Trophoblast cell (in vitro differentiated cells and primary cell): Measurements from ENCODE around the gene FOXL1.

Experiments
- DNase-seq, 2 donors: peaks; one replicate each; pipeline ENCODE4 v3.0.0-alpha.2; 2016
- H2AFZ ChIP-seq: 2 replicates; pipeline ENCODE4 v1.6.1; 2013; ENCODE audit warnings: low read length, moderate library complexity, mild to moderate bottlenecking; ENCODE audit not compliant: insufficient read depth, poor library complexity
- H2AK5ac ChIP-seq: 2 replicates; pipeline ENCODE4 v1.6.1; 2013; ENCODE audit warnings: mild to moderate bottlenecking, low read length
- H2BK120ac ChIP-seq: 2 replicates; pipeline ENCODE4 v1.6.1; 2013; ENCODE audit warnings: low read length, mild to moderate bottlenecking, moderate library complexity; ENCODE audit not compliant: insufficient read depth, poor library complexity
- H2BK12ac ChIP-seq: 2 replicates; pipeline ENCODE4 v1.6.1; 2013; ENCODE audit warnings: mild to moderate bottlenecking, low read length, moderate library complexity
- H2BK5ac ChIP-seq: 2 replicates; pipeline ENCODE4 v1.6.1; 2013; ENCODE audit warnings: low read length, low read depth, moderate library complexity, mild to moderate bottlenecking; ENCODE audit not compliant: poor library complexity
- H3K14ac ChIP-seq: 2 replicates; pipeline ENCODE4 v1.6.1; 2013; ENCODE audit warnings: mild to moderate bottlenecking, low read length
- H3K18ac ChIP-seq: 2 replicates; pipeline ENCODE4 v1.6.1; 2013; ENCODE audit warnings: mild to moderate bottlenecking, low read length
- H3K23ac ChIP-seq: 2 replicates; pipeline ENCODE4 v1.6.1; 2013; ENCODE audit warnings: low read length
- H3K27ac ChIP-seq: 2 replicates; pipeline ENCODE4 v1.5.1; 2013; ENCODE audit warnings: low read depth, mild to moderate bottlenecking, inconsistent platforms, low read length, moderate library complexity
- H3K27me3 ChIP-seq: 2 replicates; pipeline ENCODE4 v1.6.1; 2013; ENCODE audit warnings: inconsistent platforms, mild to moderate bottlenecking, low read length, moderate library complexity; ENCODE audit not compliant: insufficient read depth
- H3K36me3 ChIP-seq, 2 experiments: 1 replicate in 1 of 2; 2 replicates in 1 of 2; pipeline ENCODE4 v1.6.1; 2013; ENCODE audit warnings: low read length in 2 of 2, mild to moderate bottlenecking in 2 of 2, moderate library complexity in 1 of 2; ENCODE audit not compliant: insufficient read depth in 2 of 2, control insufficient read depth in 1 of 2
- H3K4ac ChIP-seq: 2 replicates; pipeline ENCODE4 v1.6.1; 2013; ENCODE audit warnings: low read depth, mild to moderate bottlenecking, low read length, moderate library complexity
- H3K4me1 ChIP-seq, 2 experiments: 1 replicate in 1 of 2; 2 replicates in 1 of 2; pipeline ENCODE4 v1.6.1; 2013; ENCODE audit warnings: low read length in 2 of 2, mild to moderate bottlenecking in 2 of 2, moderate library complexity in 1 of 2; ENCODE audit not compliant: insufficient read depth in 2 of 2, control insufficient read depth in 1 of 2
- H3K4me2 ChIP-seq: 2 replicates; pipeline ENCODE4 v1.6.1; 2013; ENCODE audit warnings: inconsistent platforms, mild to moderate bottlenecking, low read length, moderate library complexity
- H3K4me3 ChIP-seq: 2 replicates; pipeline ENCODE4 v1.5.1; 2013; ENCODE audit warnings: mild to moderate bottlenecking, low read depth, low read length, inconsistent platforms
- H3K79me1 ChIP-seq: one replicate; pipeline ENCODE4 v1.6.1; 2013; ENCODE audit warnings: low read length
- H3K79me2 ChIP-seq: 2 replicates; pipeline ENCODE4 v1.6.1; 2013; ENCODE audit warnings: low read length, mild to moderate bottlenecking; ENCODE audit not compliant: control insufficient read depth, insufficient read depth, poor library complexity
- H3K9ac ChIP-seq: 2 replicates; pipeline ENCODE4 v1.6.1; 2013; ENCODE audit warnings: mild to moderate bottlenecking, low read length
- H3K9me3 ChIP-seq: 2 replicates; pipeline ENCODE4 v1.6.1; 2013; ENCODE audit warnings: low read depth, mild to moderate bottlenecking, control low read depth, inconsistent platforms, low read length; ENCODE audit not compliant: insufficient read depth
- H4K12ac ChIP-seq: 2 replicates; pipeline ENCODE4 v1.6.1; 2013; ENCODE audit warnings: low read depth, mild to moderate bottlenecking, low read length, moderate library complexity
- H4K8ac ChIP-seq: 2 replicates; pipeline ENCODE4 v1.6.1; 2013; ENCODE audit warnings: low read depth, mild to moderate bottlenecking, low read length, moderate library complexity
- H4K91ac ChIP-seq: one replicate; pipeline ENCODE4 v1.6.1; 2013; ENCODE audit warnings: low read depth, mild to moderate bottlenecking, low read length, moderate library complexity
- WGBS: extraction: QIAGEN DNeasy Blood & Tissue Kit; methylation state at CpG from one replicate; pipeline ENCODE4 v1.1.7; 2013; ENCODE audit warnings: missing lambda C conversion rate; ENCODE audit not compliant: insufficient read length, insufficient coverage; ENCODE audit errors: extremely low coverage; 5-methylcytosine and 5-hydroxymethylcytosine counted together

FOXL1 gene

DNA sequence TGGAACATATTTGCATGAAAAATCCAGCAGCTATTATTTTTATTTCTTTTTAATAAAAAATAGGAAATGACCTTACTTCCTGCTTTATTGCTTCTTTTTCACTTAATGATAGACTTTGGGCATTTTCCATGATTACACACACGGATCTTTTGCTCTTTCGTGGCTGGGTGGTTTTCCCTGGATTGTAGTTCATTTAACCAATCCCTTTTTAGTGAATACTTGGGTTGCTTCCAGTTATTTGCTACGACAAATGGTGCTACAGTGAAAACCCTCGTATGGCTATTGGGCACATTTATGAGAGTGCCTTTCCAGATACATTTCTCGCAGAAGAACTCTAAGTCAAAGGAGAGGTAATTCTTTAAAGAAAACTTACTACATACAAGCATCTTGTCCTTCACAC lies 38.6 kb downstream of the FOXL1 start:
- H2BK5ac ChIP-seq, result no peak overlapping the region
- H3K9ac ChIP-seq, result no peak overlapping the region
- H3K23ac ChIP-seq, result no peak overlapping the region
- no peaks in the 10 kb centered on the region for H3K36me3 ChIP-seq
- peaks cover 2% of the 10 kb centered on the region for H3K9me3 ChIP-seq
- H3K79me2 ChIP-seq, result no peaks in the 10 kb centered on the region
- DNase-seq, result no peak
- H3K27me3 ChIP-seq, result no peaks in the 10 kb centered on the region
- H4K12ac ChIP-seq, result no peak overlapping the region
- H3K4me3 ChIP-seq, result no peak overlapping the region
- no peak overlapping the region for H3K4me2 ChIP-seq
- H2BK120ac ChIP-seq, result no peak overlapping the region
- H2BK12ac ChIP-seq, result no peak overlapping the region
- no CpG with 5 or more reads among the region's 5 CpGs for WGBS
- no peaks in the 10 kb centered on the region for H3K79me1 ChIP-seq
- H2AFZ ChIP-seq, result no peak overlapping the region
- H3K18ac ChIP-seq, result no peak overlapping the region
- H3K27ac ChIP-seq, result no peak overlapping the region
- no peak overlapping the region for H2AK5ac ChIP-seq
- no peak overlapping the region for H3K4ac ChIP-seq
- no peak overlapping the region for H4K8ac ChIP-seq
- no peak overlapping the region for H4K91ac ChIP-seq
- peaks cover 0 to 4% of the 10 kb centered on the region in 2 experiments for H3K4me1 ChIP-seq
- no peak overlapping the region for H3K14ac ChIP-seq

DNA sequence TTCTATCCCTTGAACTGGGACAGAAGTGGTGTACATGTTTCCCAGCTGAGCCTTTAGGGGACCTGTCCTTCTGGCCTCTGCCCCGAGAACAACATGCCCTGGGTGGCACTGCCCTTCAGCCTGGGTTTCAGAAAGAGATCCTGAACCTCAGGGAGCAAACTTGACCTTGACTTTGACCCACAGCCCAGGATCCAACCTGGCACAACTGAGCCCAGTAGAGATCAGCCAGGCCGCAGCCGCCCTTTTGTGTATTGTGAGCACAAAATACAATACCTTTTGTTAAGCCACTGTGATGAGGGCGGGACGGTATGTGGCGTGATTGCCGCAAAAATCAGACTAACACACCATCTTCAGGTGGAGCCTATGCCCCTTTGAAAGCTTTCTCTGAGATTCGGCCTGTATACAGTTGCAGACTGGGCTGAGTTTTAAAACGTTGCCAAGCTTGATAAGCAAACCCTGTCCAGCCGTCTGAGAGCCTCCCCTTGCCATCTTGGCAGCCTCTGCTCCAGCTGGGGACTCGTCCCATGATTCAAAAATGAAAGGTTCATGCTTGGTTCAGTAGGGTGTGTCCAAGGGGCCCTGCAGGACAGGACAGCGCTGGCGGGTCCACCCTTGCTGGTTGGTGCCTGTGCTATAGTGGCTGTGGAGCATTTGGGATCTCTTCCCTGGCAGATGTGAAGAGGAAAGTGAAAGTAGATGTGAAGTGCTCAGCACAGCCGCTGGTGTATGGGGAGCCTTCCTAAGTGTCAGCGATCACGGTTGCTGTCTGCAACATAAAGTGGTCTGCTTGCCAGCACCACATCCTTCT lies 40.3 kb downstream of the FOXL1 start:
- H3K4me2 ChIP-seq, result no peak overlapping the region
- peaks cover 0 to 4% of the 10 kb centered on the region in 2 experiments for H3K4me1 ChIP-seq
- no CpG with 5 or more reads among the region's 16 CpGs for WGBS
- H4K12ac ChIP-seq, result no peak overlapping the region
- no peak overlapping the region for H3K9ac ChIP-seq
- no peak overlapping the region for H3K27ac ChIP-seq
- H2BK120ac ChIP-seq, result no peak overlapping the region
- H2BK12ac ChIP-seq, result no peak overlapping the region
- H3K9me3 ChIP-seq, result peaks cover 2% of the 10 kb centered on the region
- H3K18ac ChIP-seq, result no peak overlapping the region
- no peak overlapping the region for H2BK5ac ChIP-seq
- H3K23ac ChIP-seq, result no peak overlapping the region
- H3K4me3 ChIP-seq, result no peak overlapping the region
- H2AFZ ChIP-seq, result no peak overlapping the region
- H3K79me1 ChIP-seq, result no peaks in the 10 kb centered on the region
- H2AK5ac ChIP-seq, result no peak overlapping the region
- H3K4ac ChIP-seq, result no peak overlapping the region
- no peaks in the 10 kb centered on the region for H3K79me2 ChIP-seq
- no peak for DNase-seq
- no peak overlapping the region for H3K14ac ChIP-seq
- H4K8ac ChIP-seq, result no peak overlapping the region
- H3K36me3 ChIP-seq, result no peaks in the 10 kb centered on the region
- H4K91ac ChIP-seq, result no peak overlapping the region
- no peaks in the 10 kb centered on the region for H3K27me3 ChIP-seq

DNA sequence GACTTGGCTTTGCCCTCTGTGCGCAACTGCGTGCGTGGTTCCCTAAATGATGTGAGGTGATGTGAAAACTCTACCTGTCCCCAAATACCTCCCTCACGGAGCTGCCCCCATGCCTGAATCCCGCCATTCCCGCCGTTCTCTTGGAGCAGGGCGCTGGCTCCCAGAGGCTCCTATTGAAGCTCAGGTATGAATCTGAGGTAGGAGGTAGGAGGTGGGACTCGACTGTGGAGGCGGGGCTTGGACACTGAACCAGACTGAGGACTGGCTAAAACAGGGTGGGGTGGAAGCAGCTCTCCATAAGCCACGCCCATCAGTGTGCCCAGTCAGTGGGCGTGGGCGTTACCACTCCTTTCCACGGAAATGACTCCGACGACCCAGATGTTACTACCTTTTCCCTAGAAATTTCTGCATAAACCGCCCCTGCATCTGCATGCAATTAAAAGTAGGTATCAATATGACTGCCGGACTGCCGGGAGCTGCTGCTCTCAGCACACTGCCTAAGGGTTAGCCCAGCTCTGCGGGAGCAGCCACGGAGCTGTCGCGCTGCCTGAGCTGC lies 41.0 kb downstream of the FOXL1 start:
- no peak overlapping the region for H3K14ac ChIP-seq
- H3K79me2 ChIP-seq, result no peaks in the 10 kb centered on the region
- H3K27ac ChIP-seq, result no peak overlapping the region
- peak in 1 of 2 donors; percentile 4 for DNase-seq
- H2AFZ ChIP-seq, result no peak overlapping the region
- H4K12ac ChIP-seq, result no peak overlapping the region
- peaks cover 2% of the 10 kb centered on the region for H3K9me3 ChIP-seq
- no peaks in the 10 kb centered on the region for H3K27me3 ChIP-seq
- H3K18ac ChIP-seq, result no peak overlapping the region
- peaks cover 0 to 4% of the 10 kb centered on the region in 2 experiments for H3K4me1 ChIP-seq
- no peak overlapping the region for H4K91ac ChIP-seq
- H4K8ac ChIP-seq, result no peak overlapping the region
- no peaks in the 10 kb centered on the region for H3K79me1 ChIP-seq
- H3K4me2 ChIP-seq, result no peak overlapping the region
- no peak overlapping the region for H3K4me3 ChIP-seq
- H3K23ac ChIP-seq, result no peak overlapping the region
- H2BK120ac ChIP-seq, result no peak overlapping the region
- WGBS, result no CpG with 5 or more reads among the region's 23 CpGs
- no peak overlapping the region for H2AK5ac ChIP-seq
- H3K9ac ChIP-seq, result no peak overlapping the region
- no peaks in the 10 kb centered on the region for H3K36me3 ChIP-seq
- no peak overlapping the region for H2BK5ac ChIP-seq
- no peak overlapping the region for H2BK12ac ChIP-seq
- H3K4ac ChIP-seq, result no peak overlapping the region

DNA sequence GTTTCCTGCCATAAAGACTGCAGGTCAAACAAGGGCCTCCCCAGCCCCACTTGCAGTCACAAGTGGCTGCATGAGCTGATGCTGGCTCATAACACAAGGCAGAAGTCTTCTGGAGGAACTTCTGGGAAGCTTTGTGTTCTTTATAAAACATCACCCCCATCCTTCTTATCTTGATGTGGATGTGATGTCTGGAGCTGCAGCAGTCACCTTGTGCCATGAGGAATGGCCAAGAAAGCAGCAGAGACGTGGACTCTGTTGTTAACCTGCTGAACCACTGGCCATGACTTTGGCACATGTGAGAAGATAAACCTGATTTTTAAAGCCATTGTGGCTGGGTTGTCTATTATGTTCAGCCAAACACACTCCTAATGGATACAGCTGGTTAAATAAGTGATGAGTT lies 41.8 kb downstream of the FOXL1 start:
- DNase-seq, result no peak
- Histone ChIP-seq H2AK5ac (no peak overlapping the region), H3K4me3 (no peak overlapping the region), H2BK5ac (no peak overlapping the region), H3K4me2 (no peak overlapping the region), H4K8ac (no peak overlapping the region), H2BK120ac (no peak overlapping the region), H3K23ac (no peak overlapping the region), H3K9ac (no peak overlapping the region), H2AFZ (no peak overlapping the region), H3K36me3 (no peaks in the 10 kb centered on the region), H2BK12ac (no peak overlapping the region), H3K14ac (no peak overlapping the region), H3K18ac (no peak overlapping the region), H3K79me2 (no peaks in the 10 kb centered on the region), H3K27me3 (no peaks in the 10 kb centered on the region), H3K79me1 (no peaks in the 10 kb centered on the region), H4K12ac (no peak overlapping the region), H3K4me1 (peaks cover 3 to 4% of the 10 kb centered on the region in 2 experiments), H3K9me3 (peaks cover 3% of the 10 kb centered on the region), H3K4ac (no peak overlapping the region), H4K91ac (no peak overlapping the region), H3K27ac (no peak overlapping the region)
- WGBS, result no CpG with 5 or more reads among the region's 1 CpG
